ENCODE data around the gene NTN5. TPM values are rescaled to one million over a fixed set of nuclear protein-coding genes. Genes with fewer than 3 reads are reported as not detected.
"Not testable (repeated sequence)": the region's sequence is repeated elsewhere in the genome, so short reads cannot be mapped to it uniquely, and the experiment has no call there.

The NTN5 gene
- total RNA-seq, result 1 to 10 TPM in 1 of 2 donors, under 1 TPM in 1; 0.10 to 1.2 TPM
- 1 to 10 TPM in 1 of 2 donors, under 1 TPM in 1; 0.63 to 2.3 TPM for polyA plus RNA-seq (ENCODE audit: insufficient read length in 2 of 2)
- long read RNA-seq, donor 1, result 0 reads
- long read RNA-seq, donor 2, result 0 reads
- long read RNA-seq, donor 3, result 0 reads
- long read RNA-seq, donor 4, result 0 reads

- peaks cover 41% of the 10 kb centered on the region for H3K4me1 ChIP-seq (ENCODE audit: control insufficient read depth, insufficient read depth, low read length)
- H3K4me3 ChIP-seq (ENCODE audit: low read depth, low read length), result no peak within 1 kb of the TSS
- no peaks in the 10 kb centered on the region for H3K9me3 ChIP-seq (ENCODE audit: control insufficient read depth, insufficient read depth, low read length)
- 37% methylated on average over 25 of the region's 25 CpGs for WGBS (ENCODE audit: insufficient coverage)
- no peak within 1 kb of the TSS for H3K27ac ChIP-seq (ENCODE audit: low read depth, low read length)
- H3K27me3 ChIP-seq (ENCODE audit: control insufficient read depth, insufficient read depth, low read length), result peaks cover 5% of the 10 kb centered on the region
- no peaks in the 10 kb centered on the region for H3K36me3 ChIP-seq (ENCODE audit: control insufficient read depth, insufficient read depth, low read length)
- DNase-seq (ENCODE audit: low read depth in 4 of 6, low spot score in 6 of 6), result no peak
Measured at GRCh38 chr19:48672994-48673393, at the start of gene NTN5. Gene NTN5 (minus strand): TSS chr19:48673017. CDS start chr19:48670986, 2,031 bp downstream.

GRCh38 chr19:48722196-48722708 is 49.4 kb upstream of the NTN5 start:
- Histone ChIP-seq H3K4me3 (ENCODE audit: low read depth, low read length) (no peak overlapping the region), H3K27me3 (ENCODE audit: control insufficient read depth, insufficient read depth, low read length) (no peaks in the 10 kb centered on the region), H3K36me3 (ENCODE audit: control insufficient read depth, insufficient read depth, low read length) (peaks cover 5% of the 10 kb centered on the region), H3K9me3 (ENCODE audit: control insufficient read depth, insufficient read depth, low read length) (no peaks in the 10 kb centered on the region), H3K4me1 (ENCODE audit: control insufficient read depth, insufficient read depth, low read length) (peaks cover 33% of the 10 kb centered on the region), H3K27ac (ENCODE audit: low read depth, low read length) (no peak overlapping the region)
- no peak for DNase-seq (ENCODE audit: low read depth in 4 of 6, low spot score in 6 of 6)
- WGBS (ENCODE audit: insufficient coverage), result 94% methylated on average over 10 of the region's 11 CpGs

- Histone ChIP-seq H3K27ac (ENCODE audit: low read depth, low read length) (peak overlapping the region; percentile 98), H3K27me3 (ENCODE audit: control insufficient read depth, insufficient read depth, low read length) (no peaks in the 10 kb centered on the region), H3K36me3 (ENCODE audit: control insufficient read depth, insufficient read depth, low read length) (peaks cover 2% of the 10 kb centered on the region), H3K4me3 (ENCODE audit: low read depth, low read length) (peak overlapping the region; percentile 87), H3K9me3 (ENCODE audit: control insufficient read depth, insufficient read depth, low read length) (no peaks in the 10 kb centered on the region), H3K4me1 (ENCODE audit: control insufficient read depth, insufficient read depth, low read length) (peaks cover 47% of the 10 kb centered on the region)
- WGBS (ENCODE audit: insufficient coverage), result 3% methylated on average over 35 of the region's 42 CpGs
- peak; percentile 99 to 100 (median 99) for DNase-seq (ENCODE audit: low read depth in 4 of 6, low spot score in 6 of 6)
Measured at GRCh38 chr19:48720613-48721296, 47.9 kb upstream of the NTN5 start.

- Histone ChIP-seq H3K9me3 (ENCODE audit: control insufficient read depth, insufficient read depth, low read length) (no peaks in the 10 kb centered on the region), H3K4me3 (ENCODE audit: low read depth, low read length) (peak overlapping the region; percentile 87), H3K27me3 (ENCODE audit: control insufficient read depth, insufficient read depth, low read length) (no peaks in the 10 kb centered on the region), H3K27ac (ENCODE audit: low read depth, low read length) (peak overlapping the region; percentile 98), H3K36me3 (ENCODE audit: control insufficient read depth, insufficient read depth, low read length) (peaks cover 2% of the 10 kb centered on the region), H3K4me1 (ENCODE audit: control insufficient read depth, insufficient read depth, low read length) (peaks cover 53% of the 10 kb centered on the region)
- WGBS (ENCODE audit: insufficient coverage), result 21% methylated on average over 11 of the region's 12 CpGs
- DNase-seq (ENCODE audit: low read depth in 4 of 6, low spot score in 6 of 6), result no peak
Measured at GRCh38 chr19:48720251-48720612, 47.4 kb upstream of the NTN5 start.

GRCh38 chr19:48719263-48720171 is 46.7 kb upstream of the NTN5 start, which contains the start of gene MAMSTR:
Gene MAMSTR (minus strand): TSS chr19:48719725. CDS start chr19:48719031, 694 bp downstream.
- Histone ChIP-seq H3K36me3 (ENCODE audit: control insufficient read depth, insufficient read depth, low read length) (peaks cover 2% of the 10 kb centered on the region), H3K4me1 (ENCODE audit: control insufficient read depth, insufficient read depth, low read length) (peaks cover 56% of the 10 kb centered on the region), H3K4me3 (ENCODE audit: low read depth, low read length) (peak within 1 kb of the TSS; percentile 87), H3K27ac (ENCODE audit: low read depth, low read length) (peak within 1 kb of the TSS; percentile 98), H3K9me3 (ENCODE audit: control insufficient read depth, insufficient read depth, low read length) (no peaks in the 10 kb centered on the region), H3K27me3 (ENCODE audit: control insufficient read depth, insufficient read depth, low read length) (no peaks in the 10 kb centered on the region)
- no peak for DNase-seq (ENCODE audit: low read depth in 4 of 6, low spot score in 6 of 6)
- WGBS (ENCODE audit: insufficient coverage), result 76% methylated on average over 24 of the region's 33 CpGs

GRCh38 chr19:48718711-48719231 is 46.0 kb upstream of the NTN5 start:
- peak overlapping the region; percentile 69 for H3K27ac ChIP-seq (ENCODE audit: low read depth, low read length)
- H3K9me3 ChIP-seq (ENCODE audit: control insufficient read depth, insufficient read depth, low read length), result no peaks in the 10 kb centered on the region
- no peaks in the 10 kb centered on the region for H3K27me3 ChIP-seq (ENCODE audit: control insufficient read depth, insufficient read depth, low read length)
- peaks cover 58% of the 10 kb centered on the region for H3K4me1 ChIP-seq (ENCODE audit: control insufficient read depth, insufficient read depth, low read length)
- peaks cover 2% of the 10 kb centered on the region for H3K36me3 ChIP-seq (ENCODE audit: control insufficient read depth, insufficient read depth, low read length)
- DNase-seq (ENCODE audit: low read depth in 4 of 6, low spot score in 6 of 6), result peak in 1 of 6 donors; percentile 22
- 55% methylated on average over 14 of the region's 15 CpGs for WGBS (ENCODE audit: insufficient coverage)
- H3K4me3 ChIP-seq (ENCODE audit: low read depth, low read length), result no peak overlapping the region

GRCh38 chr19:48718106-48718505 is 45.3 kb upstream of the NTN5 start:
- peak overlapping the region; percentile 33 for H3K27ac ChIP-seq (ENCODE audit: low read depth, low read length)
- H3K4me3 ChIP-seq (ENCODE audit: low read depth, low read length), result not testable (repeated sequence)

GRCh38 chr19:48716562-48717291 is 43.9 kb upstream of the NTN5 start:
- H3K4me1 ChIP-seq (ENCODE audit: control insufficient read depth, insufficient read depth, low read length), result peaks cover 69% of the 10 kb centered on the region
- H3K27me3 ChIP-seq (ENCODE audit: control insufficient read depth, insufficient read depth, low read length), result no peaks in the 10 kb centered on the region
- H3K36me3 ChIP-seq (ENCODE audit: control insufficient read depth, insufficient read depth, low read length), result peaks cover 1% of the 10 kb centered on the region
- peak in 3 of 6 donors; percentile 52 to 92 (median 81) for DNase-seq (ENCODE audit: low read depth in 4 of 6, low spot score in 6 of 6)
- H3K27ac ChIP-seq (ENCODE audit: low read depth, low read length), result peak overlapping the region; percentile 92
- peak overlapping the region; percentile 36 for H3K4me3 ChIP-seq (ENCODE audit: low read depth, low read length)
- 5% methylated on average over 22 of the region's 24 CpGs for WGBS (ENCODE audit: insufficient coverage)
- no peaks in the 10 kb centered on the region for H3K9me3 ChIP-seq (ENCODE audit: control insufficient read depth, insufficient read depth, low read length)

More at GRCh38 chr19:48718106-48718505, 45.3 kb upstream of the NTN5 start:
- not testable (repeated sequence) for H3K9me3 ChIP-seq (ENCODE audit: control insufficient read depth, insufficient read depth, low read length); H3K36me3 ChIP-seq (ENCODE audit: control insufficient read depth, insufficient read depth, low read length); H3K27me3 ChIP-seq (ENCODE audit: control insufficient read depth, insufficient read depth, low read length); DNase-seq (ENCODE audit: low read depth in 4 of 6, low spot score in 6 of 6)
- WGBS (ENCODE audit: insufficient coverage), result 95% methylated on average over 9 of the region's 13 CpGs
- peaks cover 64% of the 10 kb centered on the region for H3K4me1 ChIP-seq (ENCODE audit: control insufficient read depth, insufficient read depth, low read length)
